ENCODE results near the gene PCYT1A.
"Not testable (repeated sequence)": the region's sequence is repeated elsewhere in the genome, so short reads cannot be mapped to it uniquely, and the experiment has no call there.

The PCYT1A gene

DNA sequence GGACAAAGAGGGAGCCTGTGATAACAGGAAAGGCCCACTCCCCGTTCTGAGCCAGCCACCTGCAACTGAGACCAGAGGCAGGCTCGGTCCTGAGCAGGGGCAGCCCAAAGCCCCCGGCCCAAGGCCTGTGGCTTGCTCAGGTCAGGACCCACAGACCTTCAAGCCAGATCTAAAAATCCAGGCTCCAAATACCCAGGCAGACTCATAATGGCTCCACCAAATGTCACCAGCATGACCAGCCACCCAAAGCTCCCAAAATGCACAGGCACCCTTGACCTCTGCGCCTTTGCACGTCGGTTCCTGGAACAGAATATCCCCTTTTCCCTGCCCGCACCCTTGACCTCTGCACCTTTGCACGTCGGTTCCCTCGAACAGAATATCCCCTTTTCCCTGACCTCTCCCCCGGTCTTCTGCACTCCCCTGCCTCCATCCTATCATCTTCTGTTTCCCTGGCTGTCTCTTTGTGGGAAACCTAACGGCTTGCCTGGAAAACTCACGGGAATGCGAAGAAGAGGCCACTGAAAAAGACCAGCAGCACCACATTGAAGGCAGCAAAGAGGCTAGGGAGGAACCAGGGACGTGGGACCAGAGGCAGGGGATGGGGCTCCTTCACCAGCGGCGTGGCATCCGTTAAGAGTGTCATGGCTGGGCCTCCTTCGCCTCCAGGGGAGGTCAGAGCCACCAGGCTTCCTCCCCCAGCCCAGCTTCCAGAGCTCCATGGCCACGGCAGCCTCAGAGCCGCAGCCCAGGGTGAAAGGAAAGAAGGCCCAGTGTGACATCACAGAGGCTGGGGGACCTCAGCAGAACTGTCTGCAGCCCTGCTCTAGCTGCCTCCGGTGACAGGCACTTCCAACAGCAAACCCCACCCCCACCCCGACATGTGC is 76.6 kb downstream of the PCYT1A start, which contains the start of gene ZDHHC19:
Gene ZDHHC19 (minus strand): TSS at position 728 of the 884 bp plus-strand sequence. CDS start 85 bp downstream, at position 643.
- DNase-seq: no peak

DNA sequence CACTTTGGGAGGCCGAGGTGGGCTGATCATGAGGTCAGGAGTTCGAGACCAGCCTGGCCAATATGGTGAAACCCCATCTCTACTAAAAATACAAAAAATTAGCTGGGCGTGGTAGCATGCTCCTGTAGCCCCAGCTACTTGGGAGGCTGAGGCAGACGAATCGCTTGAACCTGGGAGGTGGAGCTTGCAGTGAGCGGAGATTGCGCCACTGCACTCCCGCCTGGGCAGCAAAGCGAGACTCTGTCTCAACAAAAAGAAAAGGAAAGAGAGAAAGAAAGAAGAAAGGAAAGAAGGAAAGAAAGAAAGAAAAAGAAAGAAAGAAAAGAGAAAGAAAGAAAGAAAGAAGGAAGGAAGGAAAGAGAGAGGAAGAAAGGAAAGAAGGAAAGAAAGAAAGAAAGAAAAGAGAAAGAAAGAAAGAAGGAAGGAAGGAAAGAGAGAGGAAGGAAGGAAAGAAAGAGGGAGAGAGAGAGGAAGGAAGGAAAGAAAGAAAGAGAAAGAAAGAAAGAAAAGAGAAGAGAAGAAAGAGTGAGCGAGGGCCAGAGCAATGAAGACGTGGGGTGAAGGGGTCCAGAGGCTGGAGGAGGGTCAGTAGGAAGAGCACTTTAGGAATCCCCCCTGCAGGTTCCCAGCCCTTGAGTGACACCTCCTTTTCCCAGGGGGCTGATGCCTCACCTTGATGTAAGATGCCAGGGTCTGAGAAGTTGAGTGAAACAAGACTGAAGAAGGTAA is 77.4 kb downstream of the PCYT1A start:
- not testable (repeated sequence) for DNase-seq

DNA sequence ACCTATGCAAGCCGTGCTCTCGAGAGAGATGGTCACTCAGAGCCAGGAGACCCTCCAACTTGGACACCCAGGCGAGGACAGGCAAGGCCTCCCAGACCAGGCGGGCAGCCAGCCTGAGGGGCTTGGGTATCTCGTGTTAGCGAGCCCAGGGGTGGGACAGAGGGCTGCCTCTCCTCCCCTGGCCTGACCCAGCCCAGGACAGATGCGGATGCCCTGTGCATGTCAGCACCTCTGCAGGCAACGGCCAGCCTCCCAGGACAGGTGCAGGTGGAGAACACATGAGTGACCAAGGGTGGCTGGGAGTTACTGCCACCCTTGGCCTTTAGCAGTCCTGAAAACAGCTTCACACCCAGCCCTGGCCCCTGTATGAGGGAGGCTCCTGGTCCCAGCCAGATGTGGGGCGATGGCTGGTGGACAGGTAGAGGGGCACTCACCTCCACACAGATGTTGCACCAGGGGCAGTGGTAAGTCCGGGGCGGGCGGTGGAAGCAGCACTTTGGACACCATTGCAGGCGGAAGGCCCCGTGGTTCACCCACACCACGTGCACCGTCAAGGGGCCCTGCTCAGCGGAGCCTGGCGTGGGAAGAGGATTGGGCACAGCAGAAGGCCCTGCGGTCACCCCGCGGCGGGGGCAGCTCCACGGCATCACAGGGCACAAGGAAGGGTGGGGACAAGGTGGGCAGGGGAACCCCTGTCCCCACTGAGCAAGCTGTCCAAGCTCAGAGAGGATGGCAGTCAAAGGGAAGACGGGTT is 78.4 kb downstream of the PCYT1A start:
- no peak for DNase-seq

DNA sequence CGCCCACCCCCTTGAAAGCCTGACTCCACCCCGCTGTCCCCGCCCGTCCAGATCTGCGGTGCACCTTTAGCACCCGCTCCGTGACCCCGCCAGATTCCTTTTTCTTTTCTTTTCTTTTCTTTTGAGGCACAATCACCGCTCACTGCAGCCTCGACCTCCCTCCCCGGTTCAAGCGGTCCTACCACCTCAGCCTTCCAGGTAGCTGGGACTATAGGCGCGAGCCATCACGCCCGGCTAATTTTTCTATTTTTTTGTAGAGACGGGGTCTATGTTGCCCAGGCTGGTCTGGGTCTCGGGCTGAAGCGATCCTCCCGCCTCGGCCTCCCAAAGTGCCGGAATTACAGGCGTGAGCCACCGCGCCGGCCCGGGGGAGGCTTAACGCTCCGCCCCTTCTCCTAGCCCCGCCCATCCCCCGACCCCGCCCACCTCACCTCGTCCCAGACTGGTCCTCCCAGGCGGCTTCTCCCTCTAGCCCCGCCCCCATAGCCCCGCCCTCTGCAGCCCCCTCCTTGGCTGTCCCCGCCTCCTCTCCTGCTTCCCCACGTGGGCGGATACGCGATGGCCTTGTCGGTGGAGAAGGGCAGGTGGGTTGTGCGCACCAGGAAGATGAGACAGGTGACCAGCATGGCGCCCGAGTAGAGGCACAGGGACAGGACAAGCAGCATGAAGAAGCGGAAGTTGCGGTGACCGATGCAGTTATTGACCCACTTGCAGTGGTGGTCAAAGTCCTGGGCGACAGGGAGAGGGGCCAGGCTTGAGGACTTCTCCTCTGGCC is 79.5 kb downstream of the PCYT1A start:
- no peak for DNase-seq

DNA sequence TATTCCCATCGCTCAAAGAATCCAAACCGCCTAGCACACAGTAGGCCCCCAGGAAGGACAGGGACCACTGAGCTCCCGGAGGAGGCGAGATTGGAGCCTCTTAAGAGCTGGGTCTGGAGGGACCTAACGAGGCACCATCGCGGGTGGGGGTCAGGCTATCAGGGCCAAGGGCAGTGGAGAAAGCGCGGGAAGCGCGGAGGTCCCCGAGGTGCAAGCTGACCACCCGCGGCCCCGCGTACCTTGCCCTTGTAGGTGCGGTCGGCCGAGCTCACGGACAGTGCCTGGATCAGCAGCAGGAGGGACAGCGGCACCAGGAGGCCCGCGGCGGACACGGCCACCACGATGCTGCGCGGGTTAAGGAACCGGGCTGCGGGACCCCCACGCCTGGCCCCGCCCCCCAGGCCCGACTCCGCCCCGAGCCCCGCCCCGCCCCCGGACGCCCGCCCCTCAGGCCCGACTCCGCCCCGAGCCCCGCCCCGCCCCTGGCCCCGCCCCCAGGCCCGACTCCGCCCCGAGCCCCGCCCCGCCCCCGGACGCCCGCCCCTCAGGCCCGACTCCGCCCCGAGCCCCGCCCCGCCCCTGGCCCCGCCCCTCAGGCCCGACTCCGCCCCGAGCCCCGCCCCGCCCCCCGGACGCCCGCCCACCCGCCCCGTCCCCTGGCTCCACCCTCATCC is 80.2 kb downstream of the PCYT1A start:
- no peak for DNase-seq

DNA sequence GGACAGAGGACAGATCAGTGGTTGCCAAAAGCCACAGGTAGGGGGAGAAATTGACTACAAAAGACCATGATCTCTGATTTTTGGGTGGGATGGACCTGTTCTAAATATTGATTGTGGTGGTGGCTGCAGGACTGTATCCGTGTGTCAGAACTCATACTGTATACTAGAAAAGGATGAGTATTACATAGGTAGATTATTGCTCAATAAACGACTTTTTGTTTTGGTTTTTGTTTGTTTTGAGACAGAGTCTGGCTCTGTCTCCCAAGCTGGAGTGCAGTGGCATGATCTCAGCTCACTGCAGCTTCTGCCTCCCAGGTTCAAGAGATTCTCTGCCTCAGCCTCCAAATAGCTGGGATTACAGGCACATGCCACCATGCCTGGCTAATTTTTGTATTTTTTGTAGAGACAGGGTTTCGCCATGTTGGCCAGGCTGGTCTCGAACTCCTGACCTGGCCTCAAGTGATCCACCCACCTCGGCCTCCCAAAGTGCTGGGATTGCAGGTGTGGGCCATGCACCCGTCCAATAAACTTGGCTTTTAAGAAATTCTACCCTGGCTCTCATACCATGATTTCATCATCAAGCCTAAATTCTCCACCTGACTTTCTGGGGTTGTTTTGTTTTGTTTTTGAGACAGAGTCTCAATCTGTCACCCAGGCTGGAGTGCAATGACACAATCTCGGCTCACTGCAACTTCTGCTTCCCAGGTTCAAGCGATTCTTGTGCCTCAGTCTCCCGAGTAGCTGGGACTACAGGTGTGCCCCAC is 81.9 kb downstream of the PCYT1A start:
- DNase-seq: not testable (repeated sequence)

DNA sequence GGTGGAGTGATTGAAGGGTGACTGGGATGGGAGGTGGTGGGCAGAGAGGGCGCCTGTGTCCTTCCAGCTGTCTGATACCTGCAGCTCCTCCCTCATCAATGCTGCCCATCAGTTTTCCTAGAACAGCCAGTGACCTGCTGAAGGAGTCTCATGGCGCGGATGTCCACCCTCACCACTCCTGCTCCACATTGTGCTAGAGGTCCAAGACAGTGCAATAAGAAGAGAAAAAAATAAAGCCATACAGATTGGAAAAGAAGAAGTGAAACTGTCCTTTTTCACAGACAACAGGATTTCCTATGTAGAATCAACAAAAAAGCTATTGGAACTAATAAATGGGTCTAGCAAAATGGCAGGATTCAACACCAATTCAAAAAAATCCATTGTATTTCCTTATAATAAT is 83.7 kb downstream of the PCYT1A start:
- no peak for DNase-seq

DNA sequence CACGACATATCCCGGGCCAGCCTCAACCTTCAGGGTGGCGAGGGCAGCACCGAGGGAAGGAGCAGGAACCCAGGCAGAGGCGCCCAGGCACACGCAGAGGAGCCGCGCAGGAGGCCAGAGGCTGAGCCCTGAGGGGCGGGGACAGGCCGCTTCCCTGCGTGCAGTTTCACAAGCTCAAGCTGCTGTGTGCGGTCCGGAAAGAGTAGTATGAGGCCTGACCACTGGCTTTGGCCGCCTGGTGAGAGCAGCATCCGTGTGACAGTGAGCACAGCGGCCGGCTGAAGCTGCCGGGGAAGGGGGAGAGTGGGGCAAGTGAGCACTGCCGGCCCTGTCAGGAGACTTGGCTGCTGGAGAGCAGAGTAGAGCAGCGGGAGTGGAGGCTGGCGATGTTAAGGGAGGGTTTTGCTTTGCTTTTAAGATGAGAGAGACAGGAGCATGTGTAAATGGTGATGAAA is 85.0 kb downstream of the PCYT1A start:
- no peak for DNase-seq

DNA sequence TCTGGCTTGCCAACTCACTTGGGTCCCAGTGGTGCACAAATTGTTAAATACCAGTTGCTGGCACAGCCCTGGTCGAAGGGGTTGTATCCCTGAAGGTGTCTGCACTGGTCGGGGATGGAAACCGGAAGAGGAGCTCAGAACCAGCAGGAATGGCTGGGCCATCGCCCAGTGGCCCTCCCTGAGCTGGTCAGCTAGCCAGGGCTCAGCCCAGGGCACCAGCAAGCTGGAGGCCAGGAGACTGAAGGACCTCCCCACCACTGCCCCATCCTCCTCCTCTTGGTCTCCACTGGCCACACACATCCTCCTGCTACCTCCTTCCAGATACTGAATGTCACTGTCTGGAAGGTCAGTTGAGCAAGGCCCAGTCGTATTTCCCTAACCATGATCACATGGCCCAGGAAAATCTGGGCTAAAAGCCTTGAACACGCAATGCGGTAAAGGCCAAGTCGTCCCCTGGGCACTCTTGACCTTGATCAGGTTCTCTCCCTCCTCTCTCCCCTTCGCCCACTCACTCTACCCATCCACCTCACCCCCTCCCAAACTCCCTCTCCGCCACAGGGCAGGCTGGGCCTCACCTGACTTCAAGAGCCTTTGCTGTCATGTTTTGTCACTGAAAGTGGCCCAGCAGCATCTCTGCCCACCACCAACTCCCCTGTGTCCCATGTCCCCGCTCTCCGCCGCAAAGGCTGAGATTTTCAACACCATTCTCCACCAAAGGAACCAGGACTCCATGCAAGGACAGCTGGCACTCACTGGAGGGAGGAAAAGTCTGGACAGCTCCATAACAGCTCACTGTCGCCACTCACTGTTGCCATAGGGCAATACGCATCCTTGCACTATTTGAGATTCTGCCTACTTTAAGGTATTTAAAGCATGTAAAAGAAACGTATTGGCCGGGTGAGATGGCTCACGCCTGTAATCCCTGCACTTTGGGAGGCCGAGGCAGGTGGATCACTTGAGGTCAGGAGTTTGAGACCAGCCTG is 88.5 kb downstream of the PCYT1A start:
- no peak for DNase-seq

DNA sequence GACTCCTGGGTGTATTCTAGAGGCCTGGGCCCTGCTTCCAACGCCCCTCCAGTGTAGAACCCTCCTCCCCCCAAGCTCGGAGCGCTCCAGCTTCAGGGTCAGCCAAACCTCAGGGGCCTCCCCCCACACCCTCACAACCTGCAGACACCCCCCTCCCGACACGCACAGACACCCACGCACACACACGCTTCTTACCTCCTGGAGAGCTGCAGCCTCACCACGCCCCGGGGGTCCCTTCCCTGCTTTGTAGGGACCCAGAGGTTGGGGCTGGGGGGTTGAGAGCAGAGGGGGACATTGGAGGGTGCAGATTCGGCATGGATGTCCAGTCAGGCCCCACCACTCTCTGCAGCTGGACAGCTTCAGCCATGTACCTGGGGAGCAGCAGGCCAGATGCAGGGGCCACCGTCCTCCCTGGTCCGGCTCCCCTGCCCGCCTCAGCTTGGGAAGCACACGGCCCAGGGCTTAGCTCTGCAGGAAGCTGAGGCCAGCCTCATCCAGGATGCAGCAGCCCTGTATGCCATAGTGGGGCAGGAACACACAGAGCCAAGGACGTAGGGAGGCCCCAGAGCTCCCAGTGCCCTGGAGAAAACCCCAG is 89.3 kb downstream of the PCYT1A start:
- DNase-seq: no peak

DNA sequence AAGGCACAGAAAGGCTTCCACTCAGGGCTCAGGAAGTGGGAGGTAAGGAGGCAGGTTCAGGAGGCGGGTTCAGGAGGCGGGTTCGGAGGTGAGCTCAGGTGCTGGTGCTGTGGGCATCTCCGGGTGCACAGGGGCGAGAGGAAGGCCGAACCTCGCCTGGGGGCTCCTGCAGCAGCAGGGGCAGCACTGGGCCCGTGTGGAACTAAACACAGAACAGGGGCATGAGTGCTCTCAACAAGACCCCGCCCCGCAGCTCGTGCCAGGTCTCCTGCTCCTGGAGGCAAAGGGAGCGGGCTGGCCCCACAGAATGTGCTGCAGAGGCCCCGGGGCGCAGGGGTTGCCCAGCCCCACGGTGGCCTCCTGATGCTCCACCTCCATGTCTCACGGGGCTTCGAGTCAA is 90.0 kb downstream of the PCYT1A start:
- DNase-seq: no peak

DNA sequence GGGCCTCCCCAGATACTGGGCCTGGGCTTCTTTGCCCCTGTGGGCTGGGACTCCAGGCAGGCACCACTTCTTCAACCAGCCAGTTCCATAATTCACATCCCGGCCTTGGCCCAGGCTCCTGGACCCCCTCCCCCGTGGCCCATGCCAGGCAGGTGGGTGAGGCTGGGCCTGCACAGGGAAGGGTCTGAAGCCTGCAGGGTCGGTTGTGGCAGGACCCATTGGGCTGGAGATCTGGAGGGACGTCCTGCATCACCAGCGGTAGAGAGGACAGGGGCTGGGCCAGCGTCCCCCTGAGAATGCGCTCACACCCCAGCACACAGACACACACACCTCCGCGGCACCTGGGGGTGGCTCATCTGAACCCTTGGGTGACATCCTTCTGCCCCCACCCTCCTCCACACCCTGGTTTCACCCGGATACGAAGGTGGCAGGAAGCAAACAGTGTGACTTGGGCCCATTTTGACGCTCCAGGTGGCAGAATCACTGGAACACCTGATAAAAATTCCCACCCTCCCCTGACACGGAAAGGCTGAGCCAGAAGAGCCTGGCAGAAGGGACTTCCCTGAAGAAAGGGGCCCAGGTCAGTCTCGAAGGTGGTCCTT is 91.8 kb downstream of the PCYT1A start:
- DNase-seq: no peak

DNA sequence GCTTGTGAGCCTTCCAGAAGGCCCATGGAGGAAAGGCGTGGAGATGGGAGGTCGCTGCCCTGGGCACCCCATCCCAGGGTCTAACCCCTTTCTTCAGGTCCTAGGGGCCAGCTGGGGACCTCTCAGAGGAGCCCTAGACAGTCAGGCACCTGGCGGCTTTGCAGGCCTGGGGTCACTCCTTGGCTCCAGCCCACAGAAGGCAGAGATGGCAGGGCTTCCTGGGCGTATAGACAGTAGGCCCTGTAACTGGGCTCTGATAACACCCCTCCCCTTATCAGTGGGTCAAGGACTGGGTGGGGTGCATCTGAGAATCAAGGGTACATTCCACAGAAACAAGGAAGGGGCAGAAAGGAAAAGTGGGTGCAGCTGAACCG is 93.0 kb downstream of the PCYT1A start:
- no peak for DNase-seq

DNA sequence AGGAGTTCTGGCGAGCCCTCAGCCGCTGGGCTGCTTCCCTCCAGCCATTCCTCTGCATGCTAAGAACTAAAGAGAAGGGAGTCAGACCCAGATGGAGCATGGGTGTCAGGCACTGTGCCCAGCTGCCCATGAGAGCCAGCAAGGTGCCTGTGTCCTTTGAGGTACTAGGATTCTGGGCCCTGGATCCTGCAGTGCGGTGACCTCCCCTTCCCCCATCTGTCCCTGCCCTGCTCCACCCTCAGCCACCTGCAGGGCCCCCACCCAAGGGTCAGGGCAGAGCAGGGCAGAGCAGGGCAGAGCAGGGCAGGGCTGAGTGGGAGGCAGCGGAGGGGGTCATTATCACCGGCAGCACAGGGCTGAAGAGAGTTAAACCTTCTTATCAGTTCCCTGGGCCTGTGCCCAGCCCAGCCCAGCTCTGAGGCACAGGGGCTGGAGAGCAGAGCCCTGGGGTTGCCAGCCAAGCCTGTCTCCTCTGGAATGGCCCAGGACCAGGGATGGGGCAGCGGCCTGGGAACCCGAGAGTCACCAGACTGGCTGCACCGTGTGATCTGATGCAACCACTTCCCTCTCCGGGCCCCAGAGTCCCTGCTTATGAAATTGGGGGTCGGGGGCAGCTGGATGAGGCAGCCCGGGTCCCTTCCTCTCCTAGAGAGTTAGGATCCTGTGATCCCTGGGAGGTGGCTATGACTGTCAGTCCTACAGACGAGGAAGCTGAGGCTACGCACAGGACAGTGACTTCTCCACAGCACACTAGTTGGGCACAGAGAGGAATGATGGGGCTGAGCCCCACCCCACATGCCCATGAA is 93.6 kb downstream of the PCYT1A start:
- DNase-seq: no peak

DNA sequence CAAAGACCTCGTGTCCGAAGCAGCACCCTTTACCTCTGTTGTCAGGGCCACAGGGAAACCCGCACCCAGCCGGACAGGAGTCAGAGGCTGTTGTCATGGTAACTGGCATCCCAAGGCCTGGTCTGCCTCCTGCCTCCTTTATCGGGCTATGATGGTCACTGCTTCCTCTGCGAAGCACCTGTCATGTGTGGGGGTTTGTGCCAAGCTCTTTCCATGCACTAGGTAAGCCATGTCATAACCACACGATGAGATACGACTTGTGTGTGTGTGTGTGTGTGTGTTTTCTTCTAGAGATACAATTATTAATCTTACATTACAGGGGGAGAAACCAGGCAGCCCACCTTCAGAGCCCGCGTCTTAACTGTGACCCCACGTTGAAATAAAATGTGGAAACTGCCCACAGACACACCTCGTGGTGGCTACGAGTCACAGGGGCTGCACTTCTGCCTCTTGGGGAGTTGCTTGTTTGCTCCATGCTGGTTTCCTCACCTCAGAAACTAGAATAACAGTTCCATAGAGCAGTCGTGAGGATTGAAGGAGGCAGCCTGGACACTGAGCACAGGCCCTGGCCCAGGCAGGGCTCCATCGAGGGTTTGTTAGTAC is 94.3 kb downstream of the PCYT1A start:
- no peak for DNase-seq

DNA sequence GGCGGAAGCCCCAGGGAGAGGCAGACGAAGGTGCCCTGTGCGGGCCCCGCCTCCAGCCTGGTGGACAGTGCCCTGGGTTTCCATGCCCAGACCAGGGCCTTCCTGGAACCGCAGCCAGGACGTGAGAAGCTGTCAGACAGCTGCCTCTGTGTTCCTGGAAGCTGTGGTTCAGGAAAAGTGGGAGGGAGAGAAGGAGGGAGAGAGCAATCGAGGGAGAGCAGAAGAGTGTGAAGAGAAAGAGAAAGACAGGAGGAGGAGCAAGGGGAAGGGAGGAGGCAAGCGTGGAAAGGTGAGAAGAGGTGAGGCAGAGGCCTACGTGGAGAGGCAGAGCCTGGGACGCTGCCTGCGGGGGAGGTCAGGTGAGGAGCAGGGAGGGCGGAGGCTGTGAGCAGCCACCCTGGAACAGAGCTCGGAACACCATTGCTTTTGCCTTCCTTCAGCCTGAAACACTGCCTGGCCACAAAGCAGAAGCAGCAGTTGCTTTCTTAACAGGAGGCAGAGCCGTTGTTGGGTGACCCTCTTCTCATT is 94.9 kb downstream of the PCYT1A start:
- no peak for DNase-seq

DNA sequence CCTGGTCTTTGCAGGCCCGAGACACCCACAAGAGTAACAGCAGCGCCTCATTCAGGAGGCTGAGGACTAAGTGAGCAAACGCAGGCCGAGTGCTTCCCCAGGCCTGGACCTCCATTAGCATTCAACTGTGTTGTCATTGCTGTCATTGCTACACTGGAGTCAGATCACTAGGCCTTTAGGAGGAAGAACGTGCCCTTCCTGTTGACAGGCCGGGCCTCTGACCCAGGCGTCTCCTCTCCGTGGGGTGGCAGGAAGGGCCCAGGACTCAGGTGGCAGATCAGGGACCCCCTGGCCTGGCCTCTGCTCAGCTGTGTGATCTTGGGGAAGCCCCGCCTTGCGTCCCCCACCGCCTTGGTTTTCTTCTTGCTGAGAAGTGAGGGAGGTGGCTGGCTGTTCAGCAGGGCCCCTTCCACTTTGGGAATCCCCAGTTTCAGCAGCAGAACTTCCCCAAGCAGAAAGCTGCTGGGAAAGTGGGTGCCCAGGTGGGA is 95.4 kb downstream of the PCYT1A start:
- no peak for DNase-seq

Data from NCI-H526 treated with DMSO at 0.1 percent for 48 hours (cell line).